GM18870 (cell line): ENCODE data around the gene TSC22D3.
"Not testable (repeated sequence)": the region's sequence is repeated elsewhere in the genome, so short reads cannot be mapped to it uniquely, and the experiment has no call there.

ENCODE experiments used
- ATAC-seq: cut with Tn5 transposase; IDR thresholded peaks from one replicate; pipeline ENCODE4 v1.9.1; 2021; ENCODE audit warnings: moderate library complexity; ENCODE audit not compliant: unreplicated experiment

The TSC22D3 gene

GRCh38 chrX:107712231-107713202, 63.1 kb downstream of the TSC22D3 start:
- no peak for ATAC-seq

- ATAC-seq: no peak
Measured at GRCh38 chrX:107711521-107712181, 63.9 kb downstream of the TSC22D3 start.

- ATAC-seq: peak; percentile 95
Measured at GRCh38 chrX:107710617-107711391, 64.8 kb downstream of the TSC22D3 start.

GRCh38 chrX:107709266-107709806, 66.3 kb downstream of the TSC22D3 start:
- peak; percentile 41 for ATAC-seq

- ATAC-seq: no peak
Measured at GRCh38 chrX:107708762-107709161, 66.8 kb downstream of the TSC22D3 start.

- ATAC-seq: no peak
Measured at GRCh38 chrX:107707866-107708265, 67.7 kb downstream of the TSC22D3 start.

- ATAC-seq: no peak
Measured at GRCh38 chrX:107706309-107706708, 69.3 kb downstream of the TSC22D3 start.

GRCh38 chrX:107704587-107704986, 71.0 kb downstream of the TSC22D3 start:
- ATAC-seq: no peak

- no peak for ATAC-seq
Measured at GRCh38 chrX:107704181-107704580, 71.4 kb downstream of the TSC22D3 start.

GRCh38 chrX:107701493-107702121, 74.0 kb downstream of the TSC22D3 start:
- peak; percentile 81 for ATAC-seq

- no peak for ATAC-seq
Measured at GRCh38 chrX:107700790-107701189, 74.8 kb downstream of the TSC22D3 start.

GRCh38 chrX:107700317-107700774, 75.2 kb downstream of the TSC22D3 start:
- no peak for ATAC-seq

GRCh38 chrX:107699616-107700015, 76.0 kb downstream of the TSC22D3 start:
- ATAC-seq: no peak

- no peak for ATAC-seq
Measured at GRCh38 chrX:107691024-107691448, 84.6 kb downstream of the TSC22D3 start.

GRCh38 chrX:107687445-107687844, 88.1 kb downstream of the TSC22D3 start:
- ATAC-seq: no peak

- ATAC-seq: no peak
Measured at GRCh38 chrX:107686792-107687191, 88.8 kb downstream of the TSC22D3 start.

GRCh38 chrX:107686026-107686425, 89.6 kb downstream of the TSC22D3 start:
- ATAC-seq: no peak

- not testable (repeated sequence) for ATAC-seq
Measured at GRCh38 chrX:107685586-107685985, 90.0 kb downstream of the TSC22D3 start.

GRCh38 chrX:107684956-107685385, 90.6 kb downstream of the TSC22D3 start:
- ATAC-seq: peak; percentile 77

GRCh38 chrX:107683931-107684330, 91.7 kb downstream of the TSC22D3 start:
- no peak for ATAC-seq
